DMS114 treated with DMSO at 0.1 percent for 48 hours (cell line): ENCODE data around the gene PLAAT1.

Experiments
- DNase-seq: peaks from one replicate; lab custom pipeline; 2025; ENCODE audit not compliant: unreplicated experiment; lab: John Stamatoyannopoulos, UW

The PLAAT1 gene

DNA sequence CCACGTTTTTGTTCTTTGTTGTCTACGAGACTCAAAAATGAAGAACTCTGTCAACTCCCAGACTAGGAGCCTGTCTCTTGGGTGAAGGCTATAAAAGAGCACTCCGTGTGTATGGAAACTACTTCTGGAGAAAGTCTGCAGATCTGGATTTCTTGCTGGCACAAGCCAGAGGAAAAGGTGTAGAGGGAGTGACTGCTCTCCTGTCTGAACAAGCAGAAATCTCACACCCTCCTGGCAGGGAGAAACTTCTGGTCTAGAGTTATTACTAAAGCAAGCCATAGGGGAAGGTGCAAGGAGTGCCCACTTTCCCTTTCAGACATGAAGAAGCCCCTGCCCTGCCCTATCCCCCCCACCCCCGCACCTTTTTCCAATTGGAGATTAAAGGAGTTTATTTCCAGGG is 9.5 kb downstream of the PLAAT1 start:
- DNase-seq = no peak

DNA sequence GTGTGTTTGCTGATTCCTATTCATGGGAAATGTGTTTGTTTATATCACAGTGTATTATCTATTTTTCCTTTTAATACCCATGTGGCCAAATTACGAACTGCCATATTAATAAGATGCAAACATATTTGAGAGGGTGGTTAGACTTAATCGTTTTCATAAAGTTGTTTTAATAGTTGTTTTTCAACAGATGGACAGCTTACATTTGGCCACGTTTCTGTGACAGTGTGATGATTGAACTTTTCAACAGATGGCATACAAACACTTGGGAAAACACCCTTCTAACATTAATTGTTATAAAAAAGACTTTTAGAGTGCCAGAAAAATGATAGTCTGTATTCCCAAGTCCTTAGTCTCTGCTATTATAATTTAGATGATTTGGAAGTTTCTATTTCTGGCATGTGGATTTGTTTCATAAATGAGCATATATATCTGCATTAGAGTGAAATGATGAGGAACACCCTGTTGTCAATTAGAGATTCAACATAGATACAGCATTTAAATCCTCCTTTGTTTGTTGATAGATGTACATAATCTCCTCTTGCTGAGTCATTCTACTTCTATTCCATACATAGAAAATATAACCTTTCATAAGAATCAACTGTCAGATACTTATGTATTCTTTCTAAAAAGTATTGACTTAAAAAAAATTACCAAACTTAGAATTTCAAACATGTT is 13.1 kb downstream of the PLAAT1 start:
- no peak for DNase-seq

DNA sequence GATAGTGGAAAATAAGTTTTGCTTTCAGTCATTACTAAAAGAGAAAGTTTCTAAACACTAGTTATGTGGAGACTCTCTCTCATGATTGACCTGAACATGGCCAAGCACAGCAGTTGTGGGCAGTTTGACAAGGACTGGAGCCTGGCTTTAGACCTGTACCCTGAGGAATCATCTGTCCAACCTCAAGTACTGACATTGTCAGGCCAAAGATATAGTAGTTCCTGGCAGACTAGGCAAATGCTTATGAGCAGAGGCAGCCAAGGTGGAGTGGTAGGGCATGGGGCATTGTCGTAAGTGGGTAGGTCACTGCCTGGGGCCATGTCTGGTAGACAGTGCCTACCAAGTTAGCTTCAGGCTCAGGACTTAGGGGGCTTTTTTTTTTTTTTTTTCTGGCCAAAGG is 20.9 kb downstream of the PLAAT1 start:
- no peak for DNase-seq

DNA sequence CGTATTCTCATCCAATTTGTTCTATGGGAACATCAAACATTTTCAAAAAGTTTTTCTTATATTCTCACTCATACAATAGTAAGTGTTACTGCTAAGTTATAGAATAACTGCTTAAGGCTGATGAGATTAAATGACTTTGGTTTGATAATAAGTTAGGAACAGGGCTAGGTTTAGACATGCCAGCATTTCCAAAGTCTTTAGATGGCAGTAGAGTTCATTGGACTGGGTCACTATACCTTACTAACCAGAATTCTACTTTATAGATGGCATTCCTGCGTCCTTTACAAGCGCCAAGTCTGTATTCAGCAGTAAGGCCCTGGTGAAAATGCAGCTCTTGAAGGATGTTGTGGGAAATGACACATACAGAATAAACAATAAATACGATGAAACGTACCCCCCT is 21.7 kb downstream of the PLAAT1 start:
- DNase-seq = no peak

- no peak for DNase-seq
These were observed 28.5 kb downstream of the PLAAT1 start for GRCh38 chr3:193269343-193270028.

GRCh38 chr3:193270451-193270850 is 29.4 kb downstream of the PLAAT1 start:
- no peak for DNase-seq

GRCh38 chr3:193271101-193271840 is 30.2 kb downstream of the PLAAT1 start:
- DNase-seq = no peak

DNA sequence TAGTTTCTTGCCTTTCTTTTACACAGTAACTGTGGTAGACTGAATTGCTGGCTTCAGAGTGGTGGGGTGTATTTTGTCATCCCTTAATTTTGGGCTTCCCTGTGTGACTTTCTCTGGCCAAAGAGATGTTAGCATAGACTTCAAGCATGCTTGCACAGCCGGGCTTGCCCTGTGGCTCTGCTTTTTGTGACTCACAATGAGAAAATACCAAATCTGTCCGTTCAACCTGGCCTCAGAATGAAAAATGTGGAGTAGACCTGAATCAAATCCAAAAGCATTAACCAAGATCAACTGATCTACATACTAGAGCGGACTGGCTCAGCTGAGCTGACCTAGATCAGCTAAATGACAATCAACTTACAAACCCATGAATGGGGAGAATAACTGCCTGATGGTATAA is 51.4 kb downstream of the PLAAT1 start:
- no peak for DNase-seq

- DNase-seq = no peak
These were observed 55.0 kb downstream of the PLAAT1 start for GRCh38 chr3:193295985-193296384.

GRCh38 chr3:193297421-193297820 is 56.4 kb downstream of the PLAAT1 start:
- no peak for DNase-seq

- DNase-seq = no peak
These were observed 60.4 kb downstream of the PLAAT1 start for GRCh38 chr3:193301433-193301832.

- no peak for DNase-seq
These were observed 64.3 kb downstream of the PLAAT1 start for GRCh38 chr3:193305356-193305755.

- no peak for DNase-seq
These were observed 70.1 kb downstream of the PLAAT1 start for GRCh38 chr3:193310914-193311723.

DNA sequence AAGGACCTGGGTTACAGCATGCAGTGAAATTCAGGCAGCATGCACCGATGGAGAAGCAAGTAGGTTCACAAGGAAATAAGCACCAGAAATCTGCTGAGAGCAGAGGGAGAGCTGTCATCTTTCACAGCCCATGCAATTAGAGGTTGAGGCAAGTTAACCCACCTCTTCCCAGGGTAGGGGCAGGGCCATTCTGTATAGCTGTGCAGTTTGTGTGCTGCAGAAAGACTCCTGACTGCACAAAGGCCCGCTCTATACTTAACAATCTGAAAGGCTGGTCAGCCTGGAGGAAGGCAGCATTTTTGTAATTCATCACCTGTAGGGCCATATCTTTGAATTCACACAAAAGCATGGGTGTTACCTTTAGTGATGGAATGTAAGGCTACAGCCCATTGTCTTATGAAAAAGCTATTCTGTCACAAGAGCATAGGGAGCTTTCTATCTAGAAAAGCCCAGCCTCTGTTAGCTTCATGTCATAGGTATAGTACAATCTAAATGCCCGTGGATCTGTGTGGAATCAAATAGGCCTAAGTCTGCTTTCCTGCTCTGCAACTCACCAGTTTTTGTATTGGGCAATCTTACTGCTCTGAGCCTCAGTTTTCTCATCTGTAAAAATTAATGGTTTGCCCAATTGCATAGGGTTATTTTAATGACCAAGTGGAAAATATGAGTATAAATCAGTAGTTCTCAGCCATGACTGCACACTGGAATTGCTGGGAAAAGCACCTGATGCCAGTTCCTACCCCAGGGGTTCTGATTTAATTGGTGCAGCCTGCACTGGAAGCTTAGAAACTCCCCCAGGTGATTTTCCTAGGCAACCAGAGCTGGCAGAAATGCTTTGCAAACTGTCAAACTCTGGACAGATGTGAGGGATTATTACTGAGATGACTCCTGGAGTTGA is 72.3 kb downstream of the PLAAT1 start:
- DNase-seq = no peak

GRCh38 chr3:193314161-193314560 is 73.1 kb downstream of the PLAAT1 start:
- DNase-seq = no peak

DNA sequence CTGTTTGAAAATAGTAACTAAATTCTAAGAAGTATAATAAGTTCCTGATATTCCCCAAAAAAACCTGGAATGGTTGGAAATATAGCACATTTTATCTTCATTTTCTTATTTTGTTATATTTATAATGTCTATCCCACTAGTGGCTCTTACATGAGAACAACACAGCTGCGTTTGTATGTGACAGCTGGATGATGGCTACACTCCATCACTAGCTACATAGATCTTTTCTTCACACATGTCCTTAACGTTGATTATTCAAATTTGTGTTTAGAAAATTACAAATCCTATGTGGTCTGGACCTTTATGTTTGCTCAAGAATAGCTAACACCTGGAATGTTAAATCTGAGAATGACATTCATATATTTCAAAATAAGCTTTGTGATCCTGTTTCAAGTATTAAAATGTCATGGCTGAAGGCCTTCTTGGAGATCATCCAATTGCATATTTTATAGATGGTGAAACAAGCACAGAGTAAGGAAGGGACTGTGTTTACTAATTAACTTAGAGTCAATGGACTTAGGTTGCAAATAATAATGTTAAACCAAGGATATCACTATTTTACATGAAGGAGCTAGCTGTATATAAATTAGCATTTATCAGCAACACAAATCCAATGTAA is 76.8 kb downstream of the PLAAT1 start:
- no peak for DNase-seq
